Spleen (tissue), 7 donors: Measurements from ENCODE around the gene COL8A1.

Experiments
- CTCF ChIP-seq, 11 experiments: fragments of 200-600 bp in 7 of 11; fragments of 450-650 bp in 4 of 11; sonication (generic) in 4 of 11; IDR thresholded peaks in 8 of 11; conservative IDR thresholded peaks in 3 of 11; 1 replicate in 7 of 11; 2 replicates in 4 of 11; pipeline versions ENCODE4 v1.4.0 to v1.8.0; 2016 to 2021; ENCODE audit warnings: antibody characterized with exemption in 11 of 11, inconsistent platforms in 4 of 11, mild to moderate bottlenecking in 1 of 11
- POLR2A ChIP-seq, 3 donors: fragments of 450-650 bp; IDR thresholded peaks; one replicate each; pipeline ENCODE4 v1.5.1; 2017; ENCODE audit warnings: antibody characterized with exemption in 3 of 3, mild to moderate bottlenecking in 1 of 3
- POLR2AphosphoS5 ChIP-seq, 3 donors: sonication (generic); formaldehyde crosslinking; IDR thresholded peaks; one replicate each; pipeline ENCODE4 v1.5.1; 2017; ENCODE audit warnings: antibody characterized with exemption in 3 of 3
- donor health status: DM: no; HTN: no; CAD: no; lungs with moderate emphysema.
- donor health status: DM: no; HTN: no; CAD: no.
- donor health status: DM: no; HTN: no; CAD: no.

- TF ChIP-seq CTCF (IDR thresholded peaks at IDR 0.05 in 8 of 11, conservative IDR thresholded peaks at IDR 0.05 in 3 of 11) (no peak), POLR2A (IDR thresholded peaks at IDR 0.05) (no peak), POLR2AphosphoS5 (IDR thresholded peaks at IDR 0.05) (no peak)
Measured at GRCh38 chr3:99601515-99601914, 36.9 kb upstream of the COL8A1 start.
